ENCODE measurements around the gene MAD1L1.

The MAD1L1 gene

GRCh38 chr7:1769286-1770200 is 463.2 kb downstream of the MAD1L1 start:
- no peak for DNase-seq (ENCODE audit: low read depth in 2 of 2, low spot score in 1 of 2)

GRCh38 chr7:1768832-1769231 is 463.9 kb downstream of the MAD1L1 start:
- DNase-seq (ENCODE audit: low read depth in 2 of 2, low spot score in 1 of 2): no peak

DNA sequence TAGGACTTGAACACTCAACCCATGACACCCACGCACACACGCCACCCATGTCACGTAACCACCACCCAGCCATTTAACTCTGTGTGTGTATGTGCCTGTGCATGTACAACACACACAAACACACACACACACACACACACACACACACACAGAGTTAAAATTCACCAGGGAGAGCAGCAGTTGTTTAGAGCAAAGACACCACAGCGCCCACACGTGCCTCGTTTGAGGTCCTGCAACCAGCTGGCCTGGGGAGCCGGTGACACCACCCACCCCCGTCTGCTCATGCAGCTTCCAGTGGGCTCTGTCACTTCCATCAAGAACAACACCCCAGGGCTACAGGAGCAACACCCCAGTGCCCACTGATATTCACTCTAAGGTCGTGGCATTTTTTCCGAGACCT is 465.2 kb downstream of the MAD1L1 start:
- DNase-seq (ENCODE audit: low read depth in 2 of 2, low spot score in 1 of 2): no peak

Measured in stimulated activated CD8-positive, alpha-beta memory T cell treated with anti-CD3 and anti-CD28 coated beads, Interleukin-4, amount 100 ng/mL, for 4 hours (primary cell).